T-helper 2 cell (primary cell): Measurements from ENCODE around the gene GBA3.

Source experiments
- DNase-seq, 5 experiments: peaks; one replicate each; pipeline versions ENCODE4 v3.0.0 to v3.0.0-alpha.2; 2012 to 2022

Gene GBA3

GRCh38 chr4:22695917-22696316 is 3.2 kb downstream of the GBA3 start:
- DNase-seq: no peak

GRCh38 chr4:22703912-22704311 is 11.2 kb downstream of the GBA3 start:
- DNase-seq: peak in 1 of 5 experiments; percentile 10

- DNase-seq: peak in 1 of 5 experiments; percentile 82
Measured at GRCh38 chr4:22707390-22707789, 14.7 kb downstream of the GBA3 start.

GRCh38 chr4:22708961-22709360 is 16.2 kb downstream of the GBA3 start:
- DNase-seq: no peak

- no peak for DNase-seq
Measured at GRCh38 chr4:22712105-22712504, 19.4 kb downstream of the GBA3 start.

- no peak for DNase-seq
Measured at GRCh38 chr4:22712529-22712928, 19.8 kb downstream of the GBA3 start.

- no peak for DNase-seq
Measured at GRCh38 chr4:22713841-22714240, 21.1 kb downstream of the GBA3 start.

- DNase-seq: no peak
Measured at GRCh38 chr4:22719218-22719617, 26.5 kb downstream of the GBA3 start.

- no peak for DNase-seq
Measured at GRCh38 chr4:22720091-22720490, 27.4 kb downstream of the GBA3 start.

- DNase-seq: no peak
Measured at GRCh38 chr4:22721204-22721603, 28.5 kb downstream of the GBA3 start.

GRCh38 chr4:22730021-22730420 is 37.3 kb downstream of the GBA3 start:
- DNase-seq: peak in 1 of 5 experiments; percentile 75

GRCh38 chr4:22733816-22734215 is 41.1 kb downstream of the GBA3 start:
- peak in 1 of 5 experiments; percentile 21 for DNase-seq

GRCh38 chr4:22736912-22737311 is 44.2 kb downstream of the GBA3 start:
- DNase-seq: no peak

GRCh38 chr4:22739968-22740367 is 47.2 kb downstream of the GBA3 start:
- DNase-seq: no peak

- no peak for DNase-seq
Measured at GRCh38 chr4:22741744-22742143, 49.0 kb downstream of the GBA3 start.

GRCh38 chr4:22743290-22743689 is 50.6 kb downstream of the GBA3 start:
- no peak for DNase-seq

- DNase-seq: no peak
Measured at GRCh38 chr4:22744478-22745062, 51.8 kb downstream of the GBA3 start.

- no peak for DNase-seq
Measured at GRCh38 chr4:22745234-22745633, 52.5 kb downstream of the GBA3 start.

- DNase-seq: no peak
Measured at GRCh38 chr4:22754116-22754515, 61.4 kb downstream of the GBA3 start.

- no peak for DNase-seq
Measured at GRCh38 chr4:22762548-22762947, 69.8 kb downstream of the GBA3 start.

- peak in 1 of 5 experiments; percentile 60 for DNase-seq
Measured at GRCh38 chr4:22764183-22764582, 71.4 kb downstream of the GBA3 start.

GRCh38 chr4:22766068-22766467 is 73.3 kb downstream of the GBA3 start:
- DNase-seq: peak in 1 of 5 experiments; percentile 48

GRCh38 chr4:22778547-22779163 is 85.9 kb downstream of the GBA3 start:
- no peak for DNase-seq

- DNase-seq: no peak
Measured at GRCh38 chr4:22780317-22780716, 87.6 kb downstream of the GBA3 start.

- DNase-seq: no peak
Measured at GRCh38 chr4:22780797-22781196, 88.1 kb downstream of the GBA3 start.
